22Rv1 (cell line): ENCODE measurements around the gene MAP1S.

Source experiments
- H3K27ac ChIP-seq: fragments of 450-650 bp; 2 replicates; pipeline ENCODE4 v1.5.1; 2017
- ZFX ChIP-seq: fragments of 450-650 bp; IDR thresholded peaks from 2 replicates; pipeline ENCODE4 v1.6.1; 2017; ENCODE audit warnings: antibody characterized with exemption, borderline replicate concordance
- TF ChIP-seq, protein P1 (sequence below): fragments of 450-650 bp; IDR thresholded peaks from 2 replicates; pipeline ENCODE4 v1.5.1; 2017; ENCODE audit warnings: mild to moderate bottlenecking

The MAP1S gene

DNA sequence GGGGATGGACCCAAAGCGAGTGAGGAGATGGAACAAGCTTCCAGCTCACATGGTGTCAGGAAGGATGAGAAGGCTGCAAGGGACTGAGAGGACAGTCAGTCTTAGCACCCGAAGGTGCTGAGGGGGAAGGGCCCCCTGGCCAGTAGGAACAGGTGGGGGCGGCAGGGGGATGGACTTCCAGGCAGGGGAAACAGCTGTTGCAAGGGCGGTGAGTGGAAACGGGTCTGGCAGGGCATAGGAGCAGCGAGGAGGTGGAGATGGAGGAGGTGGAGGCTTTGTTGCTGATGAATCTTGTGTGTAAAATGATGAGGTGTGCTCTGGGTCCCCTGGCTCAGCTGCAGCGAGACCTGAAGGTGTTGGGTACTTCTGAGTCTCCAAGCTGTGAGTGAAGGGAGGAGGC, 1.2 kb downstream of the MAP1S start:
- no peak for TF ChIP-seq ZFX
- TF ChIP-seq, protein P1, sequence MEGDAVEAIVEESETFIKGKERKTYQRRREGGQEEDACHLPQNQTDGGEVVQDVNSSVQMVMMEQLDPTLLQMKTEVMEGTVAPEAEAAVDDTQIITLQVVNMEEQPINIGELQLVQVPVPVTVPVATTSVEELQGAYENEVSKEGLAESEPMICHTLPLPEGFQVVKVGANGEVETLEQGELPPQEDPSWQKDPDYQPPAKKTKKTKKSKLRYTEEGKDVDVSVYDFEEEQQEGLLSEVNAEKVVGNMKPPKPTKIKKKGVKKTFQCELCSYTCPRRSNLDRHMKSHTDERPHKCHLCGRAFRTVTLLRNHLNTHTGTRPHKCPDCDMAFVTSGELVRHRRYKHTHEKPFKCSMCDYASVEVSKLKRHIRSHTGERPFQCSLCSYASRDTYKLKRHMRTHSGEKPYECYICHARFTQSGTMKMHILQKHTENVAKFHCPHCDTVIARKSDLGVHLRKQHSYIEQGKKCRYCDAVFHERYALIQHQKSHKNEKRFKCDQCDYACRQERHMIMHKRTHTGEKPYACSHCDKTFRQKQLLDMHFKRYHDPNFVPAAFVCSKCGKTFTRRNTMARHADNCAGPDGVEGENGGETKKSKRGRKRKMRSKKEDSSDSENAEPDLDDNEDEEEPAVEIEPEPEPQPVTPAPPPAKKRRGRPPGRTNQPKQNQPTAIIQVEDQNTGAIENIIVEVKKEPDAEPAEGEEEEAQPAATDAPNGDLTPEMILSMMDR, result no peak
- peak overlapping the region; percentile 71 for H3K27ac ChIP-seq

DNA sequence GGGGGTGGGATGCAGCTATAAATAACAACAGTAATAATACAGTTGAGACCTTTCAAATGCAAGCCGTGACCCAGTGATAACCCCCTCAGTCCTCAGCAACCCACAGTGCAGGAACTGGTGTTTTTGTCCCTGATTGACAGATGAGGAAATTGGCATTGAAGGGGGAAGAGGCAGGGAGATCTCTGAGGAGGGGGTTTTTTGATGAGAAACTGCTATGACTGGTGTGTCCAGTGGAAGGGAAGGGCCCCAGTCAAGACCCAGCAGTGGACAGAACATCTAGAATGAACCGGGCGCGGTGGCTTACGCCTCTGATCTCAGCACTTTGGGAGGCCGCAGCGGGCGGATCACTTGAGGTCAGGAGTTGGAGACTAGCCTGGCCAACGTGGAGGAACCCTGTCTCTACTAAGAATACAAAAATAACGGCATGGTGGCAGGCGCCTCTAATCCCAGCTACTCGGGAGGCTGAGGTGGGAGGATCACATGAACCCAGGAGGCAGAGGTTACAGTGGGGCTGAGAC, 1.9 kb downstream of the MAP1S start:
- no peak overlapping the region; the same call in 1 of the 2 replicates for H3K27ac ChIP-seq
- TF ChIP-seq ZFX, result no peak
- TF ChIP-seq, protein P1, result no peak

DNA sequence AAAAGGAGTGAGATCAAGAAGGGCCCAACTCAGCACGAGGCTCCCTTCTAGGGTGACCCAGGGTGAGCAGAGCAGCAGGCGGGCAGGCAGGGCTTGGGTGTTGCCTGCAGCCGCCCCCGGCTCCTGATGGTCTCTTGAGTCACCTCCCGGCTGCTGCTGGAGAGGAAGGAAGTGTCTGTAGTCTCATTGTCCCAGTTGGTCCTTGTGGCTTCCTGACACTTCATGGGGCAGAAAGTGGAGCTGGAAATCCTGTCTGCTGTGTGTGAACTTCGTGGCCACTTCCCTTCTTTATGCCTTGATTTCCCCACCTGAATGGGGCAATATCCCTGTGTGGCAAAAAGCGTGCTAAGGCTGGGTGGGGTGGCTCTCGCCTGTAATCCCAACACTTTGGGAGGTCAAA, 2.5 kb downstream of the MAP1S start:
- H3K27ac ChIP-seq, result no peak overlapping the region; the same call in 1 of the 2 replicates
- TF ChIP-seq, protein P1, result no peak
- TF ChIP-seq ZFX, result no peak

DNA sequence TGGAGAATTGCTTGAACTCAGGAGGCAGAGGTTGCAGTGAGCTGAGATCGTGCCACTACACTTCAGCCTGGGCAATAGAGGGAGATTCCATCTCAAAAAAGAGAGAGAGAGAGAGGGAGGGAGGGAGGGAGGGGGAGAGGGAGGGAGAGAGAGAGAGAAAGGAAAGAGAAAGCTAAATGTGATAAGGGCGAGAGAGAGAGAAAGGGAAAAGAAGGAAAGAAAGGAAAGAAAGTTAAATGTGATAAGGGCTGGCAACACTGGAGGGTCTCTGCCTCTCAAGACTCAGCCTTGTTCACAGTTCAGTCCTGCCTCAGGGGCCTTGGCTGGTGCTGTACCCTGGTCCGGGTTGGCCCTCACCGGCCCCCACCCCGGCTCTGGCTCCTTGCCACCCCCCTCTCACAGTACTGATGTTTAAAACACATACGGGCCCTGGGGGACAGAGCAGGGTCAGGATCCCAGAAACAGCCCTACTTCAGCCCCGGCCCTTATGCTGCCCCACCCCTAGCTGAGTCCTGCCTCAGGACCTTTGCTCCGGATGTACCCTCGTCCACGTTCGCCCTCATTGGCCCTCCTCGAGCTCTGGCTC, 3.5 kb downstream of the MAP1S start:
- H3K27ac ChIP-seq, result no peak overlapping the region
- TF ChIP-seq, protein P1, result no peak
- TF ChIP-seq ZFX, result no peak

DNA sequence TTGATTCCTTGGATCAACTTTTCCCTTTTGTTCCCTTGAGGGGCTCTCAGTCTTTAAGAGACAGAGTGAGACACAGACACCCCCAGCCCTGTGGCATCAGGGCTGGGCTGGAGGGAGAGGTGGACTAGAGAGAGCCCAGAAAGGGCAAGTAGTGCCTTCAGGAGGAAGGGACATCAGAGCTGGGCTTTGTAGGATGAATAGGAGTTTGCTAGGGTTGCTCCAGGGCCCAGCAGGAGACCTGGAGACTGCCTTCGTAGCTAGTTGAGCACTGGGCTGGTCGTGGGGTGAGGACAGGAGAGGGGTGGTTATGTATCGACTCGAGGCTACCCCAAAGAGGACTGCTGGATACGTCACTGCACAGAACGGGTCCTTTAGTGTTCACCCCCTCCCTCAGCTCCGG, 5.4 kb downstream of the MAP1S start:
- TF ChIP-seq, protein P1, result no peak
- TF ChIP-seq ZFX, result no peak
- no peak overlapping the region for H3K27ac ChIP-seq

DNA sequence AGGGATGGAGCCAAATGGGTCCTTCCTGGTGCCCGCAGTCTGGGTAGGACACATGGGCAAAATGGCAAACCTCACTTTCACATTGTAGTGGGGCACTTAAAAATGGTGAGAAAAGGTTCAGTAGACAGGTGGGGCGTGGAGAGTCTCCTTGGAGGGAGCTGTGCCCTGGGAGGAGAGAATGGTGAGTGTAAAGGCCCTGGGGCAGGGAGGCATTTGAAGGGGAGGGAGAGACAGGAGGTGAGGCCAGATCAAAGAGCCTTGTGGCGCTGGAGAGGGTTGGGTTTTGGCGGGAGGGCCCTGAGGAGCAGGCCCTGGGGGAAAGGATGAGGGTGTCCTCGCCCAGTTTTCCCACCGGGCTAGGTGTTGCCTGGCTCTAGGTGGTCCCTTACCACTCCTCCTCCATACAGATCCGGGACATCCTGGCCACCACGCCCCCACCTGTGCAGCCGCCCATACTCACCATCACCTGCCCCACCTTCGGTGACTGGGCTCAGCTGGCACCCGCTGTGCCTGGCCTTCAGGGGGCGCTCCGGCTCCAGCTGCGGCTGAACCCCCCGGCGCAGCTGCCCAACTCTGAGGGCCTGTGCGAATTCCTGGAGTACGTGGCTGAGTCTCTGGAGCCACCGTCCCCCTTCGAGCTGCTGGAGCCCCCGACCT, 6.3 kb downstream of the MAP1S start:
- TF ChIP-seq, protein P1, result peak; percentile 70
- TF ChIP-seq ZFX, result no peak
- H3K27ac ChIP-seq, result no peak overlapping the region

DNA sequence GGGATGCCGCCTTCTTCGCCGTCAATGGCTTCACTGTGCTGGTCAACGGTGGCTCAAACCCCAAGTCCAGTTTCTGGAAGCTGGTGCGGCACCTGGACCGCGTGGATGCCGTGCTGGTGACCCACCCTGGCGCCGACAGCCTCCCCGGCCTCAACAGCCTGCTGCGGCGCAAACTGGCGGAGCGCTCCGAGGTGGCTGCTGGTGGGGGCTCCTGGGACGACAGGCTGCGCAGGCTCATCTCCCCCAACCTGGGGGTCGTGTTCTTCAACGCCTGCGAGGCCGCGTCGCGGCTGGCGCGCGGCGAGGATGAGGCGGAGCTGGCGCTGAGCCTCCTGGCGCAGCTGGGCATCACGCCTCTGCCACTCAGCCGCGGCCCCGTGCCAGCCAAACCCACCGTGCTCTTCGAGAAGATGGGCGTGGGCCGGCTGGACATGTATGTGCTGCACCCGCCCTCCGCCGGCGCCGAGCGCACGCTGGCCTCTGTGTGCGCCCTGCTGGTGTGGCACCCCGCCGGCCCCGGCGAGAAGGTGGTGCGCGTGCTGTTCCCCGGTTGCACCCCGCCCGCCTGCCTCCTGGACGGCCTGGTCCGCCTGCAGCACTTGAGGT, 7.0 kb downstream of the MAP1S start:
- TF ChIP-seq, protein P1, result peak; percentile 32
- no peak for TF ChIP-seq ZFX
- H3K27ac ChIP-seq, result no peak overlapping the region
